SH-SY5Y (cell line): ENCODE results near the gene SDR39U1.

Experiments
- GATA2 ChIP-seq: IDR thresholded peaks from 2 replicates; pipeline ENCODE4 v1.6.1; 2011; ENCODE audit warnings: mild to moderate bottlenecking, low read depth, low read length
- GATA3 ChIP-seq: IDR thresholded peaks from 2 replicates; pipeline ENCODE4 v1.6.1; 2011; ENCODE audit warnings: low read depth, mild to moderate bottlenecking, low read length, moderate library complexity

GRCh38 chr14:24465805-24466204 lies 23.2 kb upstream of the SDR39U1 start:
- TF ChIP-seq GATA3 = no peak
- TF ChIP-seq GATA2 = no peak
